ENCODE results near the gene SPRYD7. TPM values are rescaled to one million over a fixed set of nuclear protein-coding genes. Genes with fewer than 3 reads are reported as not detected.

SPRYD7 gene
- total RNA-seq, 2 donors from 2014 or later = 8.0 to 14.1 TPM

DNA sequence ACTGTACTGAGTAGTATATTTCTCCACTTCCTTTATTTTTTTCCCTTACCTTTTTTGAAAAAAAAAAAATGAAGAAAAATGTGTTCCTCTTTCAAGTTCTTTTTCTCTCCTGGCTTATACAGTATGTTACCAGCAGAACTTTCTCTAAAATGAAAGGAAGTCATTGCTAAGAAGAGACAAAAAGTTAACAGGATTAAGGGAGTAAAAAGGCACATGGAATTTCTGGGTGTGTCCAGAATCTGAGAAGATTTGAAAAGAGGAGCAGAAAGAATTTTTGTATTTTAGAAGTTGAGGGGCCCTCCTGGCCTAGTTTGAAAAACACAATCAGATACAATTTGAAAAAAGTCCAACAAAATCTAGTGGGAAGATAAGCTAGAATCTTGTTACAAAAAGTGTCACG lies 39.7 kb upstream of the SPRYD7 start:
- DNase-seq = no peak
- Histone ChIP-seq H3K27ac (no peak overlapping the region), H3K36me3 (no peaks in the 10 kb centered on the region), H3K4me3 (no peak overlapping the region), H3K9ac (ENCODE audit: low read depth in 2 of 2, low read length in 2 of 2) (no peak overlapping the region), H3K9me3 (no peaks in the 10 kb centered on the region), H3K27me3 (no peaks in the 10 kb centered on the region), H3K4me1 (no peaks in the 10 kb centered on the region)
- TF ChIP-seq CTCF (IDR thresholded peaks at IDR 0.05) = no peak
- intact Hi-C loops (cut with DNase I) = loop anchor here (5.0 to 10.0 kb wide), 4 partner anchors 559 to 1096 kb away; no protein-coding TSS in a partner anchor

DNA sequence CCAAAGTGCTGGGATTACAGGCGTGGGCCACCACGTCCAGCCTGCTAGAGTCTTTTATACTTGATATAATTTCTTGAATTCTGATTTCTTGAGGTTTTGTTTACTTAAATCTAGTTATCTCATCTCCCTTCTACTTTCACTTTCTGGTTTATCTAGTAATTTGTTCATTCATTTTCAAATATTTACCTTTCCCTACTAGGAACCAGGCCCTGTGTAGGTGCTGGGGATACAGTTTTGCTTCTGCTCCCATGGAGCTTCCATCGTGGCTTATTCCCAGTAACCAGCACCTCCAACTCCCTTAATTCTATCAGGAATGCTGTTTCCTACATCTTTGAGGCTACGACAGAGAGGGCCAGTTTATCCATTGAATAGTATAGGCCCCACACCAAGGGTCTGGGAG lies 36.6 kb upstream of the SPRYD7 start:
- Histone ChIP-seq H3K9ac (ENCODE audit: low read depth in 2 of 2, low read length in 2 of 2) (no peak overlapping the region), H3K27ac (peak overlapping the region; percentile 13), H3K4me3 (no peak overlapping the region), H3K4me1 (no peaks in the 10 kb centered on the region), H3K27me3 (no peaks in the 10 kb centered on the region), H3K9me3 (no peaks in the 10 kb centered on the region), H3K36me3 (no peaks in the 10 kb centered on the region)
- intact Hi-C loops (cut with DNase I) = loop anchor here (10.0 kb wide), 1 partner anchor 562 kb away; no protein-coding TSS in a partner anchor
- DNase-seq = no peak
- no peak for TF ChIP-seq CTCF (IDR thresholded peaks at IDR 0.05)

DNA sequence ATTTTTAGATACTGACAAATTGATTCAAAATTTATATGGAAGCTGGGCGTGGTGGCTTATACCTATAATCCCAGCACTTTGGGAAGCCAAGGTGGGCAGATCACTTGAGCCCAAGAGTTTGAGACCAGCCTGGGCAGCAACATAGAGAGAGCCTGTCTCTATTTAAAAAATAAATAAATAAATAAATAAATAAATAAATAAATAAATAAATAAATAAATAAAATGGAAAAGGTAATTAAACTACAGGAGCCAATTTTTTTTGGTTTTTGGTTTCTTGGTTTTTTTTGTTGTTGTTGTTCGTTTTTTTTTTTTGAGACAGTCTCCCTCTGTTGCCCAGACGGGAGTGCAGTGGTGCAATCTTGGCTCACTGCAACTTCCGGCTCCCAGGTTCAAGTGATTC lies 31.3 kb upstream of the SPRYD7 start:
- no peaks in the 10 kb centered on the region for H3K4me1 ChIP-seq
- H3K9ac ChIP-seq (ENCODE audit: low read depth in 2 of 2, low read length in 2 of 2) = no peak overlapping the region
- H3K9me3 ChIP-seq = no peaks in the 10 kb centered on the region
- TF ChIP-seq CTCF (IDR thresholded peaks at IDR 0.05) = no peak
- no peak for DNase-seq
- no peak overlapping the region for H3K27ac ChIP-seq
- no peaks in the 10 kb centered on the region for H3K27me3 ChIP-seq
- no peaks in the 10 kb centered on the region for H3K36me3 ChIP-seq
- intact Hi-C loops (cut with DNase I) = no loop called here
- no peak overlapping the region for H3K4me3 ChIP-seq

GRCh38 chr13:49958321-49958720 lies 22.2 kb upstream of the SPRYD7 start:
- no peak overlapping the region for H3K27ac ChIP-seq
- no peaks in the 10 kb centered on the region for H3K4me1 ChIP-seq
- DNase-seq = no peak
- no peaks in the 10 kb centered on the region for H3K9me3 ChIP-seq
- H3K36me3 ChIP-seq = no peaks in the 10 kb centered on the region
- H3K27me3 ChIP-seq = no peaks in the 10 kb centered on the region
- no peak for TF ChIP-seq CTCF (IDR thresholded peaks at IDR 0.05)
- no peak overlapping the region for H3K9ac ChIP-seq (ENCODE audit: low read depth in 2 of 2, low read length in 2 of 2)
- intact Hi-C loops (cut with DNase I) = no loop called here
- H3K4me3 ChIP-seq = no peak overlapping the region

GRCh38 chr13:49956131-49956530 lies 20.0 kb upstream of the SPRYD7 start:
- no peak overlapping the region for H3K27ac ChIP-seq
- DNase-seq = no peak
- intact Hi-C loops (cut with DNase I) = no loop called here
- H3K27me3 ChIP-seq = no peaks in the 10 kb centered on the region
- no peaks in the 10 kb centered on the region for H3K4me1 ChIP-seq
- H3K4me3 ChIP-seq = no peak overlapping the region
- TF ChIP-seq CTCF (IDR thresholded peaks at IDR 0.05) = no peak
- no peaks in the 10 kb centered on the region for H3K9me3 ChIP-seq
- H3K36me3 ChIP-seq = no peaks in the 10 kb centered on the region
- no peak overlapping the region for H3K9ac ChIP-seq (ENCODE audit: low read depth in 2 of 2, low read length in 2 of 2)

Measured in colonic mucosa (tissue), 4 donors.